ENCODE results near the gene DXO.

The DXO gene

DNA sequence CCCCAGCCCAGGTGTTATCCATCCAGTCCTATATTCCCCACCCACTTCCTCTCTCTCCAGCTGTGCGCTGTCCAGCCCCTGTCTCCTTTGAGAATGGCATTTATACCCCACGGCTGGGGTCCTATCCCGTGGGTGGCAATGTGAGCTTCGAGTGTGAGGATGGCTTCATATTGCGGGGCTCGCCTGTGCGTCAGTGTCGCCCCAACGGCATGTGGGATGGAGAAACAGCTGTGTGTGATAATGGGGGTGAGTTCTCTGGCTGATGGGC lies 43.3 kb downstream of the DXO start:
- Histone ChIP-seq H3K9me3 (ENCODE audit: insufficient read depth, low read length) (no peaks in the 10 kb centered on the region), H3K36me3 (replicated peaks; ENCODE audit: low read depth, low read length) (no peaks in the 10 kb centered on the region), H3K4me1 (ENCODE audit: low read length) (peaks cover 5% of the 10 kb centered on the region; the same call in 1 of the 2 replicates), H4K20me1 (ENCODE audit: insufficient read depth, low read length) (no peaks in the 10 kb centered on the region), H2AFZ (ENCODE audit: low read depth, low read length) (no peak overlapping the region), H3K4me2 (ENCODE audit: low read length) (no peak overlapping the region), H3K79me2 (ENCODE audit: low read length) (no peaks in the 10 kb centered on the region), H3K27ac (ENCODE audit: low read length) (no peak overlapping the region), H3K9ac (ENCODE audit: low read length) (no peak overlapping the region), H3K4me3 (ENCODE audit: low read length) (no peak overlapping the region), H3K27me3 (ENCODE audit: low read depth, low read length) (no peaks in the 10 kb centered on the region)
- TF ChIP-seq EZH2phosphoT487 (IDR thresholded peaks at IDR 0.05; ENCODE audit: low read depth) = no peak
- TF ChIP-seq, protein P1, sequence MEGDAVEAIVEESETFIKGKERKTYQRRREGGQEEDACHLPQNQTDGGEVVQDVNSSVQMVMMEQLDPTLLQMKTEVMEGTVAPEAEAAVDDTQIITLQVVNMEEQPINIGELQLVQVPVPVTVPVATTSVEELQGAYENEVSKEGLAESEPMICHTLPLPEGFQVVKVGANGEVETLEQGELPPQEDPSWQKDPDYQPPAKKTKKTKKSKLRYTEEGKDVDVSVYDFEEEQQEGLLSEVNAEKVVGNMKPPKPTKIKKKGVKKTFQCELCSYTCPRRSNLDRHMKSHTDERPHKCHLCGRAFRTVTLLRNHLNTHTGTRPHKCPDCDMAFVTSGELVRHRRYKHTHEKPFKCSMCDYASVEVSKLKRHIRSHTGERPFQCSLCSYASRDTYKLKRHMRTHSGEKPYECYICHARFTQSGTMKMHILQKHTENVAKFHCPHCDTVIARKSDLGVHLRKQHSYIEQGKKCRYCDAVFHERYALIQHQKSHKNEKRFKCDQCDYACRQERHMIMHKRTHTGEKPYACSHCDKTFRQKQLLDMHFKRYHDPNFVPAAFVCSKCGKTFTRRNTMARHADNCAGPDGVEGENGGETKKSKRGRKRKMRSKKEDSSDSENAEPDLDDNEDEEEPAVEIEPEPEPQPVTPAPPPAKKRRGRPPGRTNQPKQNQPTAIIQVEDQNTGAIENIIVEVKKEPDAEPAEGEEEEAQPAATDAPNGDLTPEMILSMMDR (IDR thresholded peaks at IDR 0.05; ENCODE audit: low read depth, low read length) = no peak

DNA sequence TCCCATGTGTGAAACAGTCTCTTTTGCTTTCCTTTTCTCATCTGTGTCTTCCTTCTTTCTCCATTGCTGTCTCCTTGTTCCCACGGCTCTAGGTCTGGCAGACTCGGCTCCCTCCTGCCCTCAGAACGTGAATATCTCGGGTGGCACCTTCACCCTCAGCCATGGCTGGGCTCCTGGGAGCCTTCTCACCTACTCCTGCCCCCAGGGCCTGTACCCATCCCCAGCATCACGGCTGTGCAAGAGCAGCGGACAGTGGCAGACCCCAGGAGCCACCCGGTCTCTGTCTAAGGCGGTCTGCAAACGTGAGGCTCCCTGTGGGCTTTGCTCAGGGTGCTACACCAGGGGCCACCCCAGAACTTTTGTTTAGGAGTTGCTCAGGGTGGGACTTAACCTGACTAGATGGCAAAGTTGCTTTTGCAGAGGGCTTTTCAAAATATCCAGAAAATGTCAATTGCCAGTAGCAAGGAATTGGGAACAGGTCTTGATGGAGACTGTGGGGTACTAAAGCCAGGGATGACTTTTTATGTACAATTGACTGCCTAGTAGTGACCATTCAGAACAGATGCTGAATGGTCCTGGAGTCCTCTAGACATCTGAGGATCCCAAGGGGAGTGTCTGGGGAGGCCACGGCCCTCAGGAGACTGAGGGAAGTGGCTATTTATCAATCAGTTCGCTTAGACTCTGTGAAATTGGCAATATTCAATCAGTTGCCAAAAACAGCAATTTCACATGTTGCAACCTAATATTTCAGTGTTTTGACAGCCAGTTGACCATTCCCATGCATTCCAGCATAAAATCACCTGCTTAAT lies 43.9 kb downstream of the DXO start:
- peaks cover 5% of the 10 kb centered on the region; the same call in 1 of the 2 replicates for H3K4me1 ChIP-seq (ENCODE audit: low read length)
- no peak for TF ChIP-seq EZH2phosphoT487 (IDR thresholded peaks at IDR 0.05; ENCODE audit: low read depth)
- TF ChIP-seq, protein P1 (IDR thresholded peaks at IDR 0.05; ENCODE audit: low read depth, low read length) = no peak
- H2AFZ ChIP-seq (ENCODE audit: low read depth, low read length) = no peak overlapping the region
- H3K4me2 ChIP-seq (ENCODE audit: low read length) = no peak overlapping the region
- no peaks in the 10 kb centered on the region for H3K9me3 ChIP-seq (ENCODE audit: insufficient read depth, low read length)
- H3K9ac ChIP-seq (ENCODE audit: low read length) = no peak overlapping the region
- no peaks in the 10 kb centered on the region for H3K79me2 ChIP-seq (ENCODE audit: low read length)
- H4K20me1 ChIP-seq (ENCODE audit: insufficient read depth, low read length) = no peaks in the 10 kb centered on the region
- H3K27me3 ChIP-seq (ENCODE audit: low read depth, low read length) = no peaks in the 10 kb centered on the region
- H3K4me3 ChIP-seq (ENCODE audit: low read length) = no peak overlapping the region
- H3K36me3 ChIP-seq (replicated peaks; ENCODE audit: low read depth, low read length) = no peaks in the 10 kb centered on the region
- no peak overlapping the region for H3K27ac ChIP-seq (ENCODE audit: low read length)

DNA sequence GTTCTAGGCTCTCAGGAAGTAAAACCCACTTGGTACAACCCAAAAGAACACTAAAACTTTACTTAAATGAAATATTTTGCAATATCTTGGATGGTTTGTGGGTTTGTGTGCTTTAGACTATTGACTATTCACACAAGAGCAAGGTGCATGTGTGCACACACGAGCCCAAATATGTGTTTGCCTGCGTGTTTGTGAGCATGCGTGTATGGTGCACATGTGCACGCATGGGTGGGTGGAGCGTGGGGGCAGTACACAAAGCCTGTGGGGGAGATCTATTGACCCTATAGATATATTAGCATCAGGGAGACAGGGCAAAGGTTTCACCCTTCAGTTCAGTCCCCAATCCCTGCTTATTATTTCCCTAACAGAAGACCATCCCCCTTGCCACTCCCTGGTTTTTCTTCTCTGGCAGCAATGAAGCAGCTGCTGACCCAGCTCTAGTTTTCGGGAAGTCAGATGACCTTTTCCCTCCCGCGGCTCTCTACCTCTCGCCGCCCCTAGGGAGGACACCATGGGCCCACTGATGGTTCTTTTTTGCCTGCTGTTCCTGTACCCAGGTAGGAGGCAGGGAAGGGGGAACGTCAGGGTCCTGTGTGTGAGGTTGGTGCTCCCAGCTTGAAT lies 44.6 kb downstream of the DXO start, which contains the start of gene C2:
Gene C2 (plus strand): TSS at position 476 of the 621 bp plus-strand sequence. CDS start 36 bp downstream, at position 512.
- Histone ChIP-seq H3K9ac (ENCODE audit: low read length) (no peak within 1 kb of the TSS), H3K27ac (ENCODE audit: low read length) (no peak within 1 kb of the TSS), H3K4me2 (ENCODE audit: low read length) (no peak within 1 kb of the TSS), H3K4me1 (ENCODE audit: low read length) (peaks cover 5% of the 10 kb centered on the region; the same call in 1 of the 2 replicates), H3K79me2 (ENCODE audit: low read length) (no peaks in the 10 kb centered on the region), H2AFZ (ENCODE audit: low read depth, low read length) (no peak within 1 kb of the TSS), H3K9me3 (ENCODE audit: insufficient read depth, low read length) (no peaks in the 10 kb centered on the region), H3K27me3 (ENCODE audit: low read depth, low read length) (no peaks in the 10 kb centered on the region), H4K20me1 (ENCODE audit: insufficient read depth, low read length) (no peaks in the 10 kb centered on the region), H3K36me3 (replicated peaks; ENCODE audit: low read depth, low read length) (no peaks in the 10 kb centered on the region), H3K4me3 (ENCODE audit: low read length) (no peak within 1 kb of the TSS)
- TF ChIP-seq, protein P1 (IDR thresholded peaks at IDR 0.05; ENCODE audit: low read depth, low read length) = no peak
- no peak for TF ChIP-seq EZH2phosphoT487 (IDR thresholded peaks at IDR 0.05; ENCODE audit: low read depth)

DNA sequence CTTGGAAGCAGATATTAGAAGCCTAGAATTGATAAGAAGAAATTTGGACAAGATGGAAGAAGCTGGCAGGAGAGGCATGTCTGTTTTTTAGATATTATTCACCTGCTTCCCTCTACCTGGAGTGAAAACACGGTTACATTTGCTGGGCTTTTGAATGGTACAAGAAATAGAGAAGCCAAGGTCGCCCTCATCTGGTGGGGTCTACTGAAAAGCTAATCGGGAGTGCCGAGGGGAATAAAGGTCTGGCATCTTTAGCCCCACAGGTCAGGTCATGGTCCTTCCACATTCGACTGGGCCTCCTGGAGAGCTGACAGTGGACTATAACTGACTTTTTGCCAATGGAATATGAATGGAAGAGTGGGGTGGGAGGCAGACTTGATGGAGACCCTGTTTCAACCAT lies 49.0 kb downstream of the DXO start:
- H2AFZ ChIP-seq (ENCODE audit: low read depth, low read length) = no peak overlapping the region
- peaks cover 5% of the 10 kb centered on the region; the same call in 1 of the 2 replicates for H3K4me1 ChIP-seq (ENCODE audit: low read length)

More for the DNA sequence above, 49.0 kb downstream of the DXO start:
- Histone ChIP-seq H3K36me3 (replicated peaks; ENCODE audit: low read depth, low read length) (no peaks in the 10 kb centered on the region), H3K79me2 (ENCODE audit: low read length) (no peaks in the 10 kb centered on the region), H3K9ac (ENCODE audit: low read length) (no peak overlapping the region), H3K4me3 (ENCODE audit: low read length) (no peak overlapping the region), H3K27ac (ENCODE audit: low read length) (no peak overlapping the region), H4K20me1 (ENCODE audit: insufficient read depth, low read length) (no peaks in the 10 kb centered on the region), H3K27me3 (ENCODE audit: low read depth, low read length) (no peaks in the 10 kb centered on the region), H3K4me2 (ENCODE audit: low read length) (no peak overlapping the region), H3K9me3 (ENCODE audit: insufficient read depth, low read length) (no peaks in the 10 kb centered on the region)
- TF ChIP-seq, protein P1 (IDR thresholded peaks at IDR 0.05; ENCODE audit: low read depth, low read length) = peak; percentile 52
- TF ChIP-seq EZH2phosphoT487 (IDR thresholded peaks at IDR 0.05; ENCODE audit: low read depth) = no peak
